ENCODE results near the gene MME.

GRCh38 chr3:155076888-155077287 is 3.2 kb upstream of the MME start:
- TF ChIP-seq CTCF (IDR thresholded peaks at IDR 0.05) (no peak), POLR2A (IDR thresholded peaks at IDR 0.05) (no peak)
